Neural cell (in vitro differentiated cells): ENCODE results near the gene HELZ.

ENCODE experiments used
- CTCF ChIP-seq: fragments of 450-650 bp; IDR thresholded peaks from 2 replicates; pipeline ENCODE4 v1.5.1; 2014; ENCODE audit warnings: antibody characterized with exemption, mild to moderate bottlenecking, moderate library complexity; ENCODE audit not compliant: poor library complexity, severe bottlenecking
- EP300 ChIP-seq: fragments of 450-650 bp; conservative IDR thresholded peaks from 2 replicates; pipeline ENCODE4 v1.6.1; 2014; ENCODE audit warnings: antibody characterized with exemption, mild to moderate bottlenecking, moderate library complexity; ENCODE audit not compliant: poor library complexity, severe bottlenecking
- EZH2 ChIP-seq: fragments of 200-600, 300-800 bp; shearing (Covaris generic), sonication (generic); IDR thresholded peaks from 2 replicates; pipeline ENCODE4 v1.6.1; 2014; ENCODE audit warnings: antibody characterized with exemption, low read length, borderline replicate concordance, mild to moderate bottlenecking; ENCODE audit not compliant: insufficient read depth, poor library complexity, severe bottlenecking
- POLR2AphosphoS5 ChIP-seq: IDR thresholded peaks from 2 replicates; pipeline ENCODE4 v1.6.1; 2012
- RAD21 ChIP-seq: fragments of 450-650 bp; conservative IDR thresholded peaks from 2 replicates; pipeline ENCODE4 v1.6.1; 2014; ENCODE audit warnings: antibody characterized with exemption, mild to moderate bottlenecking, moderate library complexity
- REST ChIP-seq: IDR thresholded peaks from 2 replicates; pipeline ENCODE4 v1.6.1; 2012; ENCODE audit warnings: borderline replicate concordance

DNA sequence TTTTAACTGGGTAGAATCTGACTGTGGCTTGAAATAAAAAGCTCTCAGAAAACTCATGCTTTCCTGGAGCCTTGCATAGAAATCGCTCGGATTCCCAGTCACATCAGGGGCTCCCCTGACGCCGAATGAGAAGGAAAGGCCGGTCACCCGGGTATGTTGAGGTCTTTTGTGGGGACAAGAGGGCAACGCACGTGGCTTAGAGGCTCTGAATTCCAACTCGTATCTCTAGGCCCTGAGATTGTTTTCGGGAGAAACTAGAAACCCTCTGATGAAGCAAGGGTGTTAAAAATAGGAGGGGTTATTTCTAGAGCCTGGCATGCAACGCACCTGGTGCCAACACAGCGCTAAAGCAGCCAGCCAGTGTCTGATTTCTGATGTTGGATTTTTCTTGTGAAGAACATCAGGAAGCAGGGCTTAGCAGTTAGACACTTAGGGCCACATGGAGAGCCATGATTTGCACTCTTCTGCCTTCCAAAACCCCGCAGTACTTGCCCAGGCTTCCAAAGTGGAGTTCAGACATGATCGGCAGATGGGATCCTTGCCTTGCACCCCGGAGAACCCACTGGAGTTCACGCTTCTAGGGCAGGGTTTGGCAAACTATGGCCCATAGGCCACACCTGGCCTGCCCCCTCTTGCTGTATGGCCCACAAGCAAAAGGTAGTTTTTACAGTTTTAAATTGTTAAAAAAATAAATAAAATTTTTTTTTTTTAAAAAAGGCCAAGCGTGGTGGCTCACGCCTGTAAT, 188.1 kb downstream of the HELZ start:
- no peak for TF ChIP-seq CTCF
- no peak for TF ChIP-seq EP300
- no peak for TF ChIP-seq POLR2AphosphoS5
- TF ChIP-seq RAD21, result no peak
- TF ChIP-seq EZH2, result no peak
- TF ChIP-seq REST, result no peak
